LNCaP clone FGC (cell line): ENCODE results near the gene PAQR3.

ENCODE experiments used
- DNase-seq: peaks from one replicate; pipeline ENCODE4 v3.0.0-alpha.2; 2011; ENCODE audit warnings: low read depth
- H3K4me3 ChIP-seq: 2 replicates; pipeline ENCODE4 v1.5.1; 2011; ENCODE audit warnings: mild to moderate bottlenecking, low read depth, low read length, control low read depth
- CTCF ChIP-seq: IDR thresholded peaks from 2 replicates; pipeline ENCODE4 v1.5.1; 2012; ENCODE audit warnings: mild to moderate bottlenecking; ENCODE audit not compliant: control insufficient read depth, insufficient read depth; ENCODE audit errors: extremely low read depth

The PAQR3 gene

GRCh38 chr4:78938868-78939666 lies at the start of gene PAQR3:
PAQR3 (minus strand) TSS chr4:78939438; CDS start chr4:78939224, 214 bp downstream.
- H3K4me3 ChIP-seq, result peak within 1 kb of the TSS; percentile 64
- no peak for TF ChIP-seq CTCF
- DNase-seq, result peak; percentile 10

GRCh38 chr4:78987683-78988082 lies 48.4 kb upstream of the PAQR3 start:
- no peak for TF ChIP-seq CTCF
- H3K4me3 ChIP-seq, result no peak overlapping the region

GRCh38 chr4:78984593-78984992 lies 45.4 kb upstream of the PAQR3 start:
- no peak overlapping the region for H3K4me3 ChIP-seq
- no peak for DNase-seq
- TF ChIP-seq CTCF, result no peak

More at GRCh38 chr4:78987683-78988082, 48.4 kb upstream of the PAQR3 start:
- DNase-seq, result no peak

GRCh38 chr4:78975865-78976264 lies 36.6 kb upstream of the PAQR3 start:
- no peak overlapping the region for H3K4me3 ChIP-seq
- no peak for DNase-seq
- no peak for TF ChIP-seq CTCF

GRCh38 chr4:78971776-78972175 lies 32.5 kb upstream of the PAQR3 start:
- TF ChIP-seq CTCF, result no peak
- H3K4me3 ChIP-seq, result no peak overlapping the region
- DNase-seq, result no peak

GRCh38 chr4:78971326-78971725 lies 32.1 kb upstream of the PAQR3 start:
- no peak for DNase-seq
- H3K4me3 ChIP-seq, result no peak overlapping the region
- no peak for TF ChIP-seq CTCF
